Caco-2 (cell line): ENCODE measurements around the gene LST1. TPM values are rescaled to one million over a fixed set of nuclear protein-coding genes. Genes with fewer than 3 reads are reported as not detected.

ENCODE experiments used
- BruUV-seq: library from RNA; stranded (reverse); fragments of 400-500 nt; replicated peaks from 2 replicates; lab custom pipeline; 2021; lab: Mats Ljungman, UMichigan
- CTCF ChIA-PET: fragments of 300-600 bp; sonication (Branson Sonifier 250); formaldehyde crosslinking; loops from one replicate; lab custom pipeline; 2022; ENCODE audit warnings: antibody characterized with exemption; lab: Charles Lee
- POLR2A ChIA-PET: fragments of 300-600 bp; sonication (Branson Sonifier 250); formaldehyde crosslinking; loops from one replicate; lab custom pipeline; 2022; ENCODE audit warnings: antibody characterized with exemption; lab: Charles Lee
- DNase-seq, 2 experiments: peaks; one replicate each; pipeline versions ENCODE4 v3.0.0 to v3.0.0-alpha.2; 2020 to 2022
- H3K27me3 ChIP-seq: replicated peaks from 2 replicates; pipeline ENCODE4 v1.6.0; 2011; ENCODE audit warnings: low read length; ENCODE audit not compliant: control insufficient read depth, insufficient read depth
- H3K36me3 ChIP-seq: 2 replicates; pipeline ENCODE4 v1.5.1; 2011; ENCODE audit warnings: low read length; ENCODE audit not compliant: control insufficient read depth, insufficient read depth
- H3K4me1 ChIP-seq: fragments of 250-450 bp; sonication (Bioruptor Pico); 2 replicates; pipeline ENCODE4 v1.5.1; 2020; ENCODE audit warnings: mild to moderate bottlenecking
- H3K4me3 ChIP-seq: 2 replicates; pipeline ENCODE4 v1.5.1; 2011; ENCODE audit warnings: low read depth, mild to moderate bottlenecking, control low read depth, low read length
- H3K9me3 ChIP-seq: fragments of 250-450 bp; sonication (Bioruptor Pico); 2 replicates; pipeline ENCODE4 v1.5.1; 2020; ENCODE audit warnings: mild to moderate bottlenecking, moderate library complexity
- H3K27ac Mint-ChIP-seq: one replicate; pipeline ENCODE4 v1.8.0; 2022; ENCODE audit warnings: mixed read lengths; ENCODE audit not compliant: unreplicated experiment
- H3K27me3 Mint-ChIP-seq: one replicate; pipeline ENCODE4 v1.8.0; 2022; ENCODE audit warnings: mixed read lengths; ENCODE audit not compliant: insufficient read depth, unreplicated experiment
- H3K36me3 Mint-ChIP-seq: one replicate; pipeline ENCODE4 v1.8.0; 2022; ENCODE audit warnings: mild to moderate bottlenecking, mixed read lengths; ENCODE audit not compliant: insufficient read depth, unreplicated experiment
- H3K4me1 Mint-ChIP-seq: one replicate; pipeline ENCODE4 v1.8.0; 2022; ENCODE audit warnings: low read depth, mixed read lengths; ENCODE audit not compliant: unreplicated experiment
- H3K4me3 Mint-ChIP-seq: one replicate; pipeline ENCODE4 v1.8.0; 2022; ENCODE audit warnings: mild to moderate bottlenecking, moderate library complexity, mixed read lengths; ENCODE audit not compliant: unreplicated experiment
- H3K9me3 Mint-ChIP-seq: one replicate; pipeline ENCODE4 v1.8.0; 2022; ENCODE audit warnings: mixed read lengths; ENCODE audit not compliant: unreplicated experiment
- CTCF ChIP-seq, 2 experiments: fragments of 200-600 bp in 1 of 2; IDR thresholded peaks; 1 replicate in 1 of 2; 2 replicates in 1 of 2; pipeline versions ENCODE4 v1.5.1 to v1.8.0; 2011 to 2022; ENCODE audit warnings: antibody characterized with exemption in 1 of 2, control low read depth in 1 of 2, inconsistent platforms in 1 of 2, low read depth in 1 of 2, low read length in 1 of 2, mild to moderate bottlenecking in 1 of 2, moderate library complexity in 1 of 2; ENCODE audit not compliant: insufficient read depth in 1 of 2, severe bottlenecking in 1 of 2, unreplicated experiment in 1 of 2
- intact Hi-C: fragments of 100-400 bp; cut with micrococcal nuclease; formaldehyde crosslinking; loops from one replicate; pipeline ENCODE4 v1.10.0; 2022; ENCODE audit not compliant: unreplicated experiment
- total RNA-seq: library from RNA; stranded (reverse); gene quantifications from 2 replicates; pipeline ENCODE4 v1.2.3, GENCODE V29; 2022

Gene LST1
- total RNA-seq, 1 experiment from 2014 or later, result not detected

DNA sequence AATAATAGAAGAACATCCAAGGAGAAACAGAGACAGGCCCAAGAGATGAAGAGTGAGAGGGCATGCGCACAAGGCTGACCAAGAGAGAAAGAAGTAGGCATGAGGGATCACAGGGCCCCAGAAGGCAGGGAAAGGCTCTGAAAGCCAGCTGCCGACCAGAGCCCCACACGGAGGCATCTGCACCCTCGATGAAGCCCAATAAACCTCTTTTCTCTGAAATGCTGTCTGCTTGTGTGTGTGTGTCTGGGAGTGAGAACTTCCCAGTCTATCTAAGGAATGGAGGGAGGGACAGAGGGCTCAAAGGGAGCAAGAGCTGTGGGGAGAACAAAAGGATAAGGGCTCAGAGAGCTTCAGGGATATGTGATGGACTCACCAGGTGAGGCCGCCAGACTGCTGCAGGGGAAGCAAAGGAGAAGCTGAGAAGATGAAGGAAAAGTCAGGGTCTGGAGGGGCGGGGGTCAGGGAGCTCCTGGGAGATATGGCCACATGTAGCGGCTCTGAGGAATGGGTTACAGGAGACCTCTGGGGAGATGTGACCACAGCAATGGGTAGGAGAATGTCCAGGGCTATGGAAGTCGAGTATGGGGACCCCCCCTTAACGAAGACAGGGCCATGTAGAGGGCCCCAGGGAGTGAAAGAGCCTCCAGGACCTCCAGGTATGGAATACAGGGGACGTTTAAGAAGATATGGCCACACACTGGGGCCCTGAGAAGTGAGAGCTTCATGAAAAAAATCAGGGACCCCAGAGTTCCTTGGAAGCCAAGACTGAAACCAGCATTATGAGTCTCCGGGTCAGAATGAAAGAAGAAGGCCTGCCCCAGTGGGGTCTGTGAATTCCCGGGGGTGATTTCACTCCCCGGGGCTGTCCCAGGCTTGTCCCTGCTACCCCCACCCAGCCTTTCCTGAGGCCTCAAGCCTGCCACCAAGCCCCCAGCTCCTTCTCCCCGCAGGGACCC is 11.7 kb upstream of the LST1 start:
- peaks cover 10% of the 10 kb centered on the region for H3K4me1 ChIP-seq
- Mint-ChIP-seq H3K27me3 (no peaks in the 10 kb centered on the region), H3K9me3 (no peaks in the 10 kb centered on the region), H3K4me3 (no peak overlapping the region), H3K27ac (peak overlapping the region; percentile 53), H3K36me3 (no peaks in the 10 kb centered on the region), H3K4me1 (peaks cover 12% of the 10 kb centered on the region)
- CTCF ChIA-PET, result interaction anchor here (0.6 to 1.7 kb wide), 4 partner anchors 22 to 552 kb away, joined by 3 to 9 read pairs (median 4); partner anchors contain the start of gene NFKBIL1
- no peaks in the 10 kb centered on the region for H3K36me3 ChIP-seq
- no peaks in the 10 kb centered on the region for H3K9me3 ChIP-seq
- POLR2A ChIA-PET, result interaction anchor here (1.6 kb wide), 1 partner anchor 33 kb away, joined by 5 read pairs; the partner anchor contains the start of gene DDX39B
- H3K27me3 ChIP-seq, result no peaks in the 10 kb centered on the region
- no peak for TF ChIP-seq CTCF (IDR thresholded peaks at IDR 0.05; ENCODE audit: insufficient read depth in 1 of 2, low read depth in 1 of 2, low read length in 1 of 2, severe bottlenecking in 1 of 2, unreplicated experiment in 1 of 2)
- DNase-seq, result no peak
- no peak overlapping the region for H3K4me3 ChIP-seq
- intact Hi-C loops, result loop anchor here (1.0 kb wide), 1 partner anchor 27 kb away; the partner anchor contains the start of gene NFKBIL1
- no TSS peak for BruUV-seq

GRCh38 chr6:31575335-31575901 is 10.7 kb upstream of the LST1 start, which contains the start of gene TNF:
Gene TNF, plus strand, starts transcription at chr6:31575565. Its CDS starts 177 bp downstream, at chr6:31575742.
- Mint-ChIP-seq H3K36me3 (no peaks in the 10 kb centered on the region), H3K9me3 (no peaks in the 10 kb centered on the region), H3K27me3 (no peaks in the 10 kb centered on the region), H3K4me1 (peaks cover 15% of the 10 kb centered on the region), H3K27ac (peak within 1 kb of the TSS; percentile 53), H3K4me3 (no peak within 1 kb of the TSS)
- no peaks in the 10 kb centered on the region for H3K36me3 ChIP-seq
- H3K4me1 ChIP-seq, result peaks cover 10% of the 10 kb centered on the region
- H3K4me3 ChIP-seq, result no peak within 1 kb of the TSS
- no TSS peak for BruUV-seq
- DNase-seq, result no peak
- no peaks in the 10 kb centered on the region for H3K9me3 ChIP-seq
- ChIA-PET POLR2A (no interaction called here), CTCF (interaction anchor here (0.5 to 1.1 kb wide), 3 partner anchors 24 to 553 kb away, joined by 3 read pairs; partner anchors contain the start of gene NFKBIL1)
- intact Hi-C loops, result no loop called here
- TF ChIP-seq CTCF (IDR thresholded peaks at IDR 0.05; ENCODE audit: insufficient read depth in 1 of 2, low read depth in 1 of 2, low read length in 1 of 2, severe bottlenecking in 1 of 2, unreplicated experiment in 1 of 2), result no peak
- H3K27me3 ChIP-seq, result no peaks in the 10 kb centered on the region
